HG03575 (cell line): ENCODE data around the gene HBB.
"Not testable (repeated sequence)": the region's sequence is repeated elsewhere in the genome, so short reads cannot be mapped to it uniquely, and the experiment has no call there.

Experiments used
- ATAC-seq: cut with Tn5 transposase; IDR thresholded peaks from one replicate; pipeline ENCODE4 v1.9.1; 2021; ENCODE audit not compliant: unreplicated experiment, insufficient number of reproducible peaks, low FRiP score; ENCODE audit errors: extremely low read depth

HBB gene

GRCh38 chr11:5249807-5250396 is 23.0 kb upstream of the HBB start, which contains the start of gene HBG1:
HBG1 (minus strand) TSS chr11:5249857; CDS start chr11:5249804, 53 bp downstream.
- ATAC-seq, result not testable (repeated sequence)

- not testable (repeated sequence) for ATAC-seq
Measured at GRCh38 chr11:5248498-5248897, 21.6 kb upstream of the HBB start.

GRCh38 chr11:5247472-5248192 is 20.8 kb upstream of the HBB start:
- no peak for ATAC-seq

- ATAC-seq, result no peak
Measured at GRCh38 chr11:5246772-5247471, 20.1 kb upstream of the HBB start.

- ATAC-seq, result no peak
Measured at GRCh38 chr11:5245155-5245554, 18.3 kb upstream of the HBB start.

- ATAC-seq, result no peak
Measured at GRCh38 chr11:5243816-5244180, 16.9 kb upstream of the HBB start.

- ATAC-seq, result no peak
Measured at GRCh38 chr11:5242933-5243815, 16.3 kb upstream of the HBB start.

- no peak for ATAC-seq
Measured at GRCh38 chr11:5242208-5242607, 15.3 kb upstream of the HBB start.

GRCh38 chr11:5241458-5241857 is 14.6 kb upstream of the HBB start:
- no peak for ATAC-seq

GRCh38 chr11:5240458-5240857 is 13.6 kb upstream of the HBB start:
- no peak for ATAC-seq

- no peak for ATAC-seq
Measured at GRCh38 chr11:5240056-5240455, 13.2 kb upstream of the HBB start.

GRCh38 chr11:5239046-5239445 is 12.2 kb upstream of the HBB start:
- ATAC-seq, result no peak

- no peak for ATAC-seq
Measured at GRCh38 chr11:5238486-5238885, 11.6 kb upstream of the HBB start.

- ATAC-seq, result no peak
Measured at GRCh38 chr11:5237420-5237819, 10.5 kb upstream of the HBB start.

- ATAC-seq, result no peak
Measured at GRCh38 chr11:5235364-5236095, 8.7 kb upstream of the HBB start.

- no peak for ATAC-seq
Measured at GRCh38 chr11:5234381-5234834, 7.5 kb upstream of the HBB start, which contains the start of gene HBD. HBD (minus strand) TSS chr11:5234483; CDS start chr11:5234433, 50 bp downstream.

GRCh38 chr11:5233307-5233706 is 6.4 kb upstream of the HBB start:
- no peak for ATAC-seq

GRCh38 chr11:5232821-5233220 is 6.0 kb upstream of the HBB start:
- no peak for ATAC-seq
